ENCODE measurements around the gene TCERG1L. TPM values are rescaled to one million over a fixed set of nuclear protein-coding genes. Genes with fewer than 3 reads are reported as not detected.

TCERG1L gene
- total RNA-seq, 6 experiments from 2014 or later, result not detected

DNA sequence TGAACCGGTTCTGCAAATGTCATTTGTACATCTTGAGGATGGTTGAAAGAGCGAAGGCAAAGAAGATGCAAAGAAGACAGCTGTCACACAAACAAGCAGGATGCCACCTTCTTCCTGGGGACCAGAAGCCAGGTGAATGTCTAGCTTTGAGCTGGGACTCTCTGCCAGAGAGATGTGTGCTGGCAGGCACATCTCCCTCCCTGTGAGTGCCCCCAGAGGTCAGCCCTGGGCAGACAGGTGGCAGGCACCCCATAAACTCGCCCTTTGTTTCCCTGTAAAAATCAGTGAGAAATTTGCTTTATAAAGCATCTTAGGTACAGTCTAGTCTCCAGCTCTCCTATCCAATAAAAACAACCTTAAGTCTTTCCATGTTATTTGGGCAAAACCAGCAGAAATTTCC, 2.6 kb upstream of the TCERG1L start:
- H3K4me1 ChIP-seq, result peaks cover 0 to 8% (median 0%) of the 10 kb centered on the region in 4 donors
- peaks cover 5 to 27% of the 10 kb centered on the region in 2 donors for H3K27me3 ChIP-seq
- ATAC-seq (no peak), DNase-seq (no peak)
- WGBS (ENCODE audit: insufficient coverage, low coverage, low lambda C conversion rate, missing lambda C conversion rate), result 43% methylated on average over 3 of the region's 3 CpGs
- no peaks in the 10 kb centered on the region for H3K9me3 ChIP-seq
- H3K27ac ChIP-seq, result no peak overlapping the region
- H3K4me3 ChIP-seq, result no peak overlapping the region
- intact Hi-C loops (cut with DNase I), result no loop called here
- TF ChIP-seq, protein P1, sequence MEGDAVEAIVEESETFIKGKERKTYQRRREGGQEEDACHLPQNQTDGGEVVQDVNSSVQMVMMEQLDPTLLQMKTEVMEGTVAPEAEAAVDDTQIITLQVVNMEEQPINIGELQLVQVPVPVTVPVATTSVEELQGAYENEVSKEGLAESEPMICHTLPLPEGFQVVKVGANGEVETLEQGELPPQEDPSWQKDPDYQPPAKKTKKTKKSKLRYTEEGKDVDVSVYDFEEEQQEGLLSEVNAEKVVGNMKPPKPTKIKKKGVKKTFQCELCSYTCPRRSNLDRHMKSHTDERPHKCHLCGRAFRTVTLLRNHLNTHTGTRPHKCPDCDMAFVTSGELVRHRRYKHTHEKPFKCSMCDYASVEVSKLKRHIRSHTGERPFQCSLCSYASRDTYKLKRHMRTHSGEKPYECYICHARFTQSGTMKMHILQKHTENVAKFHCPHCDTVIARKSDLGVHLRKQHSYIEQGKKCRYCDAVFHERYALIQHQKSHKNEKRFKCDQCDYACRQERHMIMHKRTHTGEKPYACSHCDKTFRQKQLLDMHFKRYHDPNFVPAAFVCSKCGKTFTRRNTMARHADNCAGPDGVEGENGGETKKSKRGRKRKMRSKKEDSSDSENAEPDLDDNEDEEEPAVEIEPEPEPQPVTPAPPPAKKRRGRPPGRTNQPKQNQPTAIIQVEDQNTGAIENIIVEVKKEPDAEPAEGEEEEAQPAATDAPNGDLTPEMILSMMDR (IDR thresholded peaks at IDR 0.05), result no peak
- TF ChIP-seq POLR2A (IDR thresholded peaks at IDR 0.05), result no peak
- no peaks in the 10 kb centered on the region for H3K36me3 ChIP-seq

DNA sequence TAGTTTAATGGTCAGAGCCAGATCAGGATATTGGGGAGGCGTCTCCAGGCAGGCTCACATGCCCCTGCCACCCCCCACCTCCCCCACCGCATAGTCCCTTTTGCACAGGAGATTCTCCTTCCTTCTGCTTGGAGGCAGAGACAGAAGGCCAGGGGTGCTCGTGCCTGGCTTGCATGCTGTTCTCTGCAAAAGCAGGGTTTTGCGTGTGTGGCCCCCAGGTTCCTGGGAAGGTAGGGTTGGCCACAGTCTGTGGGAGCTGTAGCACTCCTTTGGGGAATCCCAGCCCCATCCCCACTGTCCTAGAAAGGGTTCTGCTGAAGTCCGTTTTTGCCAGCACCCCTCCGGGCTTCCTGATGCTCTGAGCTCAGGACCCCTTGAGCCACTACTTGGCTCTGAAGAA, 1.9 kb upstream of the TCERG1L start:
- DNase-seq, result no peak
- ATAC-seq, result no peak
- TF ChIP-seq, protein P1 (IDR thresholded peaks at IDR 0.05), result no peak
- TF ChIP-seq POLR2A (IDR thresholded peaks at IDR 0.05), result no peak
- peaks cover 5 to 31% of the 10 kb centered on the region in 2 donors for H3K27me3 ChIP-seq
- H3K9me3 ChIP-seq, result no peaks in the 10 kb centered on the region
- no peak overlapping the region for H3K4me3 ChIP-seq
- intact Hi-C loops (cut with DNase I), result no loop called here
- H3K27ac ChIP-seq, result no peak overlapping the region
- H3K36me3 ChIP-seq, result no peaks in the 10 kb centered on the region
- WGBS (ENCODE audit: insufficient coverage, low coverage, low lambda C conversion rate, missing lambda C conversion rate), result 38% methylated on average over 4 of the region's 6 CpGs
- peaks cover 0 to 8% (median 0%) of the 10 kb centered on the region in 4 donors for H3K4me1 ChIP-seq

DNA sequence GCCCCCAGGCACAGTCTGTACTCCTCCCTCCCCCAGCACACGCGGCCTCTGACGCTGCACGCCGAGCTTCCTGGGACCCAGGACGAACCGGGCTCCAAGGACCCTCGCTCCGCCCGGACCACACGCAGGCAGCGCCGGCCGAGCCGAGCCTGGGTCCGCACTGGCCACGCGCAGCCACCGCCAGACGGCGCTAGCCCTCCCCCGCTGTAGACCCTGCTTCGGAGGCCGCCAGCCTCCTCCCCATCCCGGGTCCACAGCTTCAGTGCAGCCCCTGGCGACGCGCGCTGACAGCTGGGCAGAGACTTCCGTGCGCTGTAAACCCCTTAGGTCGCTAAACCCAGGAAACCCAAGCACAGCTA, 936 bp upstream of the TCERG1L start:
- H3K27ac ChIP-seq, result no peak overlapping the region
- no peaks in the 10 kb centered on the region for H3K9me3 ChIP-seq
- DNase-seq (no peak), ATAC-seq (peak in 2 of 4 donors; percentile 40 to 51)
- peaks cover 0 to 8% (median 0%) of the 10 kb centered on the region in 4 donors for H3K4me1 ChIP-seq
- intact Hi-C loops (cut with DNase I), result no loop called here
- WGBS (ENCODE audit: insufficient coverage, low coverage, low lambda C conversion rate, missing lambda C conversion rate), result 15% methylated on average over 4 of the region's 32 CpGs
- H3K4me3 ChIP-seq, result no peak overlapping the region
- peaks cover 5 to 31% of the 10 kb centered on the region in 2 donors for H3K27me3 ChIP-seq
- no peaks in the 10 kb centered on the region for H3K36me3 ChIP-seq
- TF ChIP-seq, protein P1 (IDR thresholded peaks at IDR 0.05), result peak in 3 of 4 donors; percentile 6 to 25 (median 15)
- no peak for TF ChIP-seq POLR2A (IDR thresholded peaks at IDR 0.05)

DNA sequence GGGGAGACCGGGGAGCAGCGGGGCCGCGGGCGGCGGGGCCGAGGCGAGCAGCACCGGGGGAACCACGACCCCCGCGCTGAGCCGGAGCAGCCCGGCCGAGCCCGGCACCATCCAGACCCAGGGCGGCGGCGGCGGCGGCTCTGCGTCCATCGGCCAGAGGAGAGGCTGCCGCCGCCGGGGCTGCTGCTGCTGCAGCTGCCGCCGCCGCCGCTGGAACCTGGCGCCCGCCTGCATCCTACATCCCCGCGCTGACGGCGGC, 190 bp downstream of the TCERG1L start:
- Histone ChIP-seq H3K4me3 (no peak overlapping the region), H3K27me3 (peaks cover 5 to 31% of the 10 kb centered on the region in 2 donors), H3K27ac (no peak overlapping the region), H3K36me3 (no peaks in the 10 kb centered on the region), H3K9me3 (no peaks in the 10 kb centered on the region), H3K4me1 (peaks cover 0 to 8% (median 0%) of the 10 kb centered on the region in 4 donors)
- no peak for TF ChIP-seq POLR2A (IDR thresholded peaks at IDR 0.05)
- TF ChIP-seq, protein P1 (IDR thresholded peaks at IDR 0.05), result no peak
- DNase-seq (peak in 1 of 3 donors; percentile 29), ATAC-seq (no peak)
- intact Hi-C loops (cut with DNase I), result no loop called here
- no CpG with 5 or more reads among the region's 36 CpGs for WGBS (ENCODE audit: insufficient coverage, low coverage, low lambda C conversion rate, missing lambda C conversion rate)
